CD4-positive, alpha-beta T cell treated with Interferon gamma for 1 hour (primary cell): Measurements from ENCODE around the gene HCN1.
"Not testable (repeated sequence)": the region's sequence is repeated elsewhere in the genome, so short reads cannot be mapped to it uniquely, and the experiment has no call there.

Source experiments
- DNase-seq: peaks from one replicate; pipeline ENCODE4 v3.0.0-alpha.2; 2020

HCN1 gene

GRCh38 chr5:45609661-45610060 lies 86.5 kb downstream of the HCN1 start:
- DNase-seq, result no peak

DNA sequence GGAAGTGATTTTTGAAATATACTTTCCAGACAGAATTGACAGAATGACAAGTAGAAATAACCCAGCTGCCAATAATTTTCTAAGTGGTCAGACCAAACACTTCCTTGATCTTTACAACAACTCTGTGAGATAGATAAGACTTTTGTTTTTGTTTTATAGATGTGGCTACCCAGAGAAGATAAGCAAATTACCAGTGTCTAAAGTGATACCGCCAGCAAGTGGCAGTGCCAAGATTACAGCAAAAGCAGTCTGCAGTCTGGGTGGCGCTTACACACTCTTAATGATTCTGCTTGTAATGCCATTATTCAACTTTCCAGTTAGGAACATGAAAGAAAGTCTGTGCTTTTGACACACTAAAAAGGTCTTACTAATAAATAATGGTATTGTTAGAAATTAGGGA lies 92.1 kb downstream of the HCN1 start:
- DNase-seq, result no peak

DNA sequence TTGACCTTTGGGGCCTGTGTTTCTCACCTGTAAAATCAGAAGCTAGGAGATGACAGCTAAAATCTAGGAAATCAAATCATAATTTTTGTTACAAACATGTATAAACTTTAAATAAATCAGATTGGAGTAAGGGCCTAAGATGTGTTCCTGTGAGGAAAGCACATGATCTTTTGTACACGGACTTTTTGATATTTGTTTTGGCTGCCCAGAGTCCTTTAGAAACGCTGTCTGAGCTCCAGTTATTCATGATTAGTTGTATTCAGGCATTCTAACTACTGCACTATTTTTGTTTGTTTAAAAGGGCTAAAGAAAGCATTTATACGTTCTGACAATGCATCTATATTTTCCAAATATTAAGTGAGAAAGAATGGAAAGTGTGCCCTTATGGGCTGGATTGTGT lies 94.8 kb downstream of the HCN1 start:
- DNase-seq, result no peak

DNA sequence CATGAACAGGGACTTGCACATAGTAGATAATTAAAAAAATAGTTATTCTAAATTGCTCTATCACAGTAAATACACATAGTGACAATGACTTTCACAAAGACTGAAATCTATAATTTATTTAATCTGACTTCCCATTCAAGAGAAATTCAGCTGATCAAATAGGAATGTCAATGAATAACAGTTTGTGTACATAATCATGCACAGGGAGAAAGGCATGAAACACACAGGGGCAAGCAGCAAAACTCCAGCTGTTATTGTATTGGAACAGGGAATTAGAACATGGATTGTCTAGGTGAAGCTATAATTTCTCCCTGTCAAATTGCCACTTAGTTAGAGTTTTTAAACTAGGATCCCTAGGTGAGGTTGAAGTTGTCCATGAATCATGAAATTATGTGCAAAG lies 99.9 kb downstream of the HCN1 start:
- no peak for DNase-seq

DNA sequence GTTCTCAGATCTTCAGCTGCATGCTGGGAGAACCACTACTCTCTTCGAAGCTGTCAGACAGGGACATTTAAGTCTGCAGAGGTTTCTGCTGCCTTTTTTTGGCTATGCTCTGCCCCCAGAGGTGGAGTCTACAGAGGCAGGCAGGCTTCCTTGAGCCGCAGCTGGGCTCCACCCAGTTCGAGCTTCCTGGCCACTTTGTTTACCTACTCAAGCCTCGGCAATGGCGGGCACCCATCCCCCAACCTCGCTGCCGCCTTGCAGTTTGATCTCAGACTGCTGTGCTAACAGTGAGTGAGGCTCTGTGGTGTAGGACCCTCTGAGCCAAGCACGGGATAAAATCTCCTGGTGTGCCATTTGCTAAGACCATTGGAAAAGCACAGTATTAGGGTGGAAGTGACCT lies 110.2 kb downstream of the HCN1 start:
- DNase-seq, result not testable (repeated sequence)

DNA sequence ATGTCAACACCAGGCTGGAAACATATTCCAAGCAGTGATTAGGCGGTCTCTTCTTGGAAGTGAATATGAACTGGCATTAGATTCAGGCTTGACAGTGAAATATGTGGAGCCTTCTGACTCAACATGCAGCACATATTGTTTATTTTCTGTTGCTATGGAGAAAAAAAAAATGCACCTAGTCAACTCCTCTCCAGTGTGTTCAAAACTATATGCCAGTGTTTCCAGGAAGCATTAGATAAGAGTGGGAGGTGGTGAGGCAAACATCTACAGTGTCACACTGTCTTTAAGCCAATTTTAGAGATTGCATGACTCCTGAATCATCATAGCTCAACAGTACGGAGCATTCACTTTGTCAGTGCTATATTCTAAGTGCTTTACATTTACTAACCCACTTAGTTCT lies 117.9 kb downstream of the HCN1 start:
- DNase-seq, result no peak

DNA sequence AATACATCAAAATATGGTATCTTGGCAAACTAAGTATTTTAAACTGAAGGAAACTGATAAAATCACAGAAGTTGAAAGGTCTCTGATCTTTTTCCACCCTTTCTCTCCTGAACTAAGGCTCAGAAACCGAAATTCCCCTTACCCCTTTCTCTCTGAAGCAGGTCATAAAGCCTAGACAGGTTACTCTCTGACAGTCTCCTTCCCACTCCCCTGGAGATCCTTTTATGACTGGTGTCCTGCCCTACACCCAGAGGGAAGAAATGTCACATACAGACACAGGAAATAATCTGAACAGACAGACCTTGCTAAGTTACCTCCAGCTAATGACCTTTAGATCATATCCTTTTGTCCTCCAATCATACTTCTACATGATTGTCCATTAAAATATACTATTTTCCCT lies 127.4 kb downstream of the HCN1 start:
- no peak for DNase-seq

GRCh38 chr5:45542421-45542820 lies 153.8 kb downstream of the HCN1 start:
- DNase-seq, result no peak

- no peak for DNase-seq
These were observed 162.5 kb downstream of the HCN1 start for GRCh38 chr5:45533663-45534062.

DNA sequence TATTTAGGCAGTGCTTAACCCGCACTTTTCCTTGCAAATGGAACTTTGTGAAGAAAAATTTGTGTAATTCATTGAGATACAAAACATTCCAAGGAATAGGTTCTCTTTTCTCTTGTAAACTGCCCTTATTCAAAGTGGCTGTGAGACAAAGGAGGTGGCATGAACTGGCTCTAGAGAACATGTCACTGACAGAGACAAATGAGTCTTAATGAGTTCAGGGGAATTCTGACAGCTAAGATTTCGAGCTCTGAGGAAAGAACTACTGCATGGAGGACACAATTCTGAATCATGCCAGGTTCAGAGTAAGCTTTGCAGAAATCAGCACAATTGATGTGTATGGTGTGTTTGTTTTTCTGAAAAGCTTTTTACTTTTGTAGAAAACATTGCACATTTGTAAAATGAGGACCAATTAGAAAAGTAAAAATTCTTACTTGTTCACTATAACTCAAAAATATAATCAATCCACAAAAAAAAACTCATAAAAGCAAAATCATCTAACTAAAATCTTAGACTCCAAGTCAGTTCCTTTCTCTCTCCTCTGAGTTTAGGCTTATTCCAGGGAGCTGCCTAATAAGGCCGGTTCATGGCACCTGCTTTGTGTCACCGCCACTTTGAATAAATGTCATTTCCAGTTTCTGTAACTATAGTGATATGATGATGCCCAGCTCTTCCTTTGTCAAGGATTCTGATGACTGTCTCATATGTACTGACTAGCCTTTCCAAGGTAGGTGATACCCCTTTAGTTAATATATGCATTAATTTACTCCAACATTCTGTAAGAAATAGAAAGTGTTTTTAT lies 163.2 kb downstream of the HCN1 start:
- no peak for DNase-seq

DNA sequence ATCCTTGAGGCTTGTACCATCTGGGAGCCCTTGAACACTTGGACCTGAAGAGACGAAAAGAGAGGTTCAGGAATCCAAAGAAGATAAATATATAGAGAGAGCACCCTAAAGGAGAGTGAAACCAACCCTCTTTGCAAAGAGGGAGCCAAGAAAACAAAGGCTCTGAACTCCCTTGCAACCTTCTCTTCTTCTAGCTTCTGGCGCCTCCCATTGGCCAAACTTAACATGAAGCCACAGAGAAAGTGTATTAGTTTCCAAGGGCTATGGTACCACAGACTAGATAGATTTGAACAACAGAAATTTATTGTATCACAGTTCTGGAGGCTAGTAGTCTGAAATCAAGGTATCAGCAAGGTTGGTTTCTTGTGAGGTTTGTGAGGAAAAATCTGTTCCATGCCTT lies 175.1 kb downstream of the HCN1 start:
- DNase-seq, result no peak

GRCh38 chr5:45512521-45512920 lies 183.7 kb downstream of the HCN1 start:
- DNase-seq, result no peak

DNA sequence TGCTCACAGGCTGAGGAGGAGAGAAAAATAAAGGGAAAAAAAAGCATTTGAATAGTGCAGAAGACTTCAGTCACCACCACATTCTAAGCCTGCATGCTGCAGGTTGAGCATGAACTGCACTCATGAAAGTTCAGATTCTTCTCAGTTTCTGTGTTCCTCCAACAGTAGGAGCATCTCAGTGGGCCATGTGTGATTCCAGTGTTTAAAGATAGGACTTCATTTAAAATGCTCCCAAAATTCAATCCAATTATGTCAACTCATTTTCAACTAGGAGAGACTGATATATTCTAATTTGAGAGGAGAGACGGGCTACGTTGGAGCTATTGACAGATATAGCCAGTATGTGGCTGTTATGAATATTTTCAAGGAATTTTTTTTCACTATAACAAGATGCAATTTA lies 186.8 kb downstream of the HCN1 start:
- DNase-seq, result no peak

GRCh38 chr5:45508135-45508534 lies 188.0 kb downstream of the HCN1 start:
- no peak for DNase-seq

- no peak for DNase-seq
These were observed 189.0 kb downstream of the HCN1 start for GRCh38 chr5:45507178-45507577.

DNA sequence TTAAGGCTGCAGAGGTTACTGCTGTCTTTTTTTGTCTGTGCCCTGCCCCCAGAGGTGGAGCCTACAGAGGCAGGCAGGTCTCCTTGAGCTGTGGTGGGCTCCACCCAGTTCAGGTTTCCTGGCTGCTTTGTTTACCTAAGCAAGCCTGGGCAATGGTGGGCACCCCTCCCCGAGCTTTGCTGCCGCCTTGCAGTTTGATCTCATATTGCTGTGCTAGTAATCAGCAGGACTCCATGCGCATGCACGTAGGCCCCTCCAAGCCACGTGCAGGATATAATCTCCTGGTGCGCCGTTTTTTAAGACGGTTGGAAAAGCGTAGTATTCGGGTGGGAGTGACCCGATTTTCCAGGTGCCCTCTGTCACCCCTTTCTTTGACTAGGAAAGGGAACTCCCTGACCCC lies 197.2 kb downstream of the HCN1 start:
- not testable (repeated sequence) for DNase-seq

- DNase-seq, result no peak
These were observed 204.8 kb downstream of the HCN1 start for GRCh38 chr5:45491368-45491767.

GRCh38 chr5:45484781-45485180 lies 211.4 kb downstream of the HCN1 start:
- no peak for DNase-seq

DNA sequence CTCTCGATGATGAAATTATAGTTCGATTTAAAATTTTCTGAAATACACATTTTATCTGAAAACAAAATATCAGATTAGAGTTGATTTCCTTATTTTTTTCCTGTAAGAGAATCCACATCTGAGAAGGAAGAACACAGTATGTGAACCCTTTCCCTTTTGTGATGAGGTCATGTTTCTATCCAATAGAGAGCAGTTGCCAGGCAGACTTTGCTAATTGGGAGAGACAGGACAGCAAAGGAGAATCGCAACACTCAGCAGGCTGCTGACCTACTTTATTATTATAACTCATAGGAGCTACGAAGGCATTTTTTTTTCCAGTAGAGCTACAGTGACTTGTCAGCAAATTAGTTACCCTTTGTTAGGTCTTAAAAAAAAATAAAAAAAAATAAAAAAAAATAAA lies 242.1 kb downstream of the HCN1 start:
- no peak for DNase-seq

GRCh38 chr5:45444856-45445255 lies 251.3 kb downstream of the HCN1 start:
- not testable (repeated sequence) for DNase-seq

GRCh38 chr5:45440466-45440865 lies 255.7 kb downstream of the HCN1 start:
- no peak for DNase-seq

DNA sequence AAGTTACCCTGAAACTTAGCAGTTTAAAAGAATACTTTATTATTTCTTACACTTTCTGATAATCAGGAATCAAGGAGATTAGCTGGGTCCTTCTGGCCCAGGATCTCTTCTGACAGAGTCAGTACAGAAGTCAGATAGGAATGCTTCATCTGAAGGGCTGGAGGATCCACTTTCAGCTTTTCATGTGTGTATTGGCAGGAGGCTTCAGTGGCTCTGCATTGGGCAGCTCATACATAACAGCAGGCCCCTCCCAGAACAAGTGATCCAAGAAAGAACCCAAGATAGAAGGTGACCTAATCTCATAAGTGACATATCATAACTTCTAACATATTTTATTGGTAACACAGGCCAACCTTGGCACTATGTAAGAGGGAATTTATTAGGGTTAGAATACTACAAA lies 258.4 kb downstream of the HCN1 start:
- no peak for DNase-seq

DNA sequence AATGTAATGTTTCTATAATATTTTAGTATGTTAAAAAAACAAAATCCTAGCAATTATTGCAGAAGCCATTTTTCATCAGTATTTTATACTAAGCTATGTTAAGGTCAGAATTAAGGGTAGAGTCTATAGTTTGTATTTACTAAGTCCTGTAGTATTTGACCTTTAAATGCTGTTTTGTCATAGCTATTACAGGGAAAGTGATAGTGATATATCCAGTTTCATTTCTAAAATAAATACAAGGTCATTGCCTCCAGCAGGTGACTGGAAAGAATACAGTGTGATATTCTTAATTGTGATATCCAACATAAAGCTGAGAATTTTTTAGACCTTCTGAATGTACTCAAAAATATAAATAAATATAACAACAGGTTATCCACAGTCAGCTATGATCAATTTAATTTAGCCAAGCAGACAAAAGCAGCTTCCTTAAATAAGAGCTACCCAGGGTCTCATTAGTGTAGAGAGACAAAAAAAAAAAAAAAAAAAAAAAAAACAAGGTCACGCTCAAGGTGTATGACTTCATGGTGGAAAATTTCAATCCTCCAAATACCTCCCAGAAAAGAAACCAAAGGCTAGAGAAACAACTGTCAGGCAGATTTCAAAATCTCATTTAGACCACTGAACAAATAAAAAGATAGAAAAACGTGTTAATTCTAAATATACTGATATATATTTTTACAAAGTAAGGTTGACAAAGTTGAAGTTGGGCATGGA lies 278.7 kb downstream of the HCN1 start:
- no peak for DNase-seq
